ENCODE data around the gene GRIP1.

GRCh38 chr12:66531766-66532165 lies 147.1 kb downstream of the GRIP1 start:
- TF ChIP-seq REST (IDR thresholded peaks at IDR 0.05; ENCODE audit: unreplicated experiment) (no peak), CTCF (conservative IDR thresholded peaks at IDR 0.05; ENCODE audit: low read depth in 2 of 2) (no peak), ZNF331 (CRISPR knock-in tag; IDR thresholded peaks at IDR 0.05; ENCODE audit: low read depth) (no peak), CREB1 (CRISPR knock-in tag; IDR thresholded peaks at IDR 0.05; ENCODE audit: low read depth) (no peak), EZH2 (IDR thresholded peaks at IDR 0.05; ENCODE audit: low read depth, unreplicated experiment) (no peak), POLR2AphosphoS5 (IDR thresholded peaks at IDR 0.05; ENCODE audit: low read depth) (no peak), ZNF114 (CRISPR knock-in tag; IDR thresholded peaks at IDR 0.05) (no peak), STAT1 (IDR thresholded peaks at IDR 0.05; ENCODE audit: unreplicated experiment) (no peak), EZH2phosphoT487 (IDR thresholded peaks at IDR 0.05; ENCODE audit: unreplicated experiment) (no peak), JUNB (IDR thresholded peaks at IDR 0.05; ENCODE audit: unreplicated experiment) (no peak), NANOG (IDR thresholded peaks at IDR 0.05; ENCODE audit: borderline replicate concordance) (no peak)
